ENCODE results near the gene CD27. TPM values are rescaled to one million over a fixed set of nuclear protein-coding genes. Genes with fewer than 3 reads are reported as not detected.

Gene CD27
- total RNA-seq, 1 donor from 2014 or later, result 0.16 TPM

DNA sequence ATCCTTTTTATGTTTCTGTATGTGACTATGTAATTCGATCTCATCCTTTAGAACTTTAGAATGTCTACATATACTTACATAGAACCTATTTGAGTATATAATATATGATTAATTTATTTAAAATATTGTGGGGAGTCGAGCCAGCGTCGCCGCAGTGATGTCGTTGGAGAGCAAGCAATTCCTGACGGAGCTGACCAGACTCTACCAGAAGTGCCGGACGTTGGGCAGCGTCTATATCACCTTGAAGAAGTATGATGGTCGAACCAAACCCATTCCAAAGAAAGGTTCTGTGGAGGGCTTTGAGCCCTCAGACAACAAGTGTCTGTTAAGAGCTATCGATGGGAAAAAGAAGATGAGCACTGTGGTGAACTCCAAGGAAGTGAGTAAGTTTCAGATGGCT lies 6.4 kb upstream of the CD27 start:
- Histone ChIP-seq H3K27ac (replicated peaks) (no peak overlapping the region), H3K9me3 (replicated peaks) (no peaks in the 10 kb centered on the region), H3K27me3 (ENCODE audit: low read depth) (no peaks in the 10 kb centered on the region), H3K4me1 (no peaks in the 10 kb centered on the region), H3K4me3 (no peak overlapping the region), H3K36me3 (no peaks in the 10 kb centered on the region)
- DNase-seq, result no peak
- intact Hi-C loops (cut with micrococcal nuclease), result no loop called here
- TF ChIP-seq, protein P1, sequence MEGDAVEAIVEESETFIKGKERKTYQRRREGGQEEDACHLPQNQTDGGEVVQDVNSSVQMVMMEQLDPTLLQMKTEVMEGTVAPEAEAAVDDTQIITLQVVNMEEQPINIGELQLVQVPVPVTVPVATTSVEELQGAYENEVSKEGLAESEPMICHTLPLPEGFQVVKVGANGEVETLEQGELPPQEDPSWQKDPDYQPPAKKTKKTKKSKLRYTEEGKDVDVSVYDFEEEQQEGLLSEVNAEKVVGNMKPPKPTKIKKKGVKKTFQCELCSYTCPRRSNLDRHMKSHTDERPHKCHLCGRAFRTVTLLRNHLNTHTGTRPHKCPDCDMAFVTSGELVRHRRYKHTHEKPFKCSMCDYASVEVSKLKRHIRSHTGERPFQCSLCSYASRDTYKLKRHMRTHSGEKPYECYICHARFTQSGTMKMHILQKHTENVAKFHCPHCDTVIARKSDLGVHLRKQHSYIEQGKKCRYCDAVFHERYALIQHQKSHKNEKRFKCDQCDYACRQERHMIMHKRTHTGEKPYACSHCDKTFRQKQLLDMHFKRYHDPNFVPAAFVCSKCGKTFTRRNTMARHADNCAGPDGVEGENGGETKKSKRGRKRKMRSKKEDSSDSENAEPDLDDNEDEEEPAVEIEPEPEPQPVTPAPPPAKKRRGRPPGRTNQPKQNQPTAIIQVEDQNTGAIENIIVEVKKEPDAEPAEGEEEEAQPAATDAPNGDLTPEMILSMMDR (IDR thresholded peaks at IDR 0.05; ENCODE audit: borderline replicate concordance), result no peak

DNA sequence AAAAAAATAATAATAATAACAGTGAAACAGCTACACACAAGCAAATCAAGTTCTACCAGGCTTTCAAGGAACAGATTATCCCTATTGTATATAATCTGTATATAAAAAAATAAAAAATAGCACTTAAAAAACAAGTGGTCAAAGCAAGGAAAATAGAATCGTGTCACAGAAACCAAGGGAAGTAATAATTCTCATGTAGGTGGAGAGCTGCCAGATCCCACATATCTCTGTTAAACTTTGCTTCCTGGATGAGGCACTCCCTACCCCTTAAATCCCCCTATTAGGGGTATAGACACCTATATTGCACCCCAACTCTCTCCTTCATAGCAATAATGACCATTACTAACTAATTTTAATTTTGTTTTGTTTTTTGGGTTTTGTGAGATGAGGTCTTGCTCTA lies 4.4 kb upstream of the CD27 start:
- no peaks in the 10 kb centered on the region for H3K36me3 ChIP-seq
- intact Hi-C loops (cut with micrococcal nuclease), result no loop called here
- H3K27ac ChIP-seq (replicated peaks), result no peak overlapping the region
- no peaks in the 10 kb centered on the region for H3K4me1 ChIP-seq
- no peaks in the 10 kb centered on the region for H3K9me3 ChIP-seq (replicated peaks)
- H3K27me3 ChIP-seq (ENCODE audit: low read depth), result no peaks in the 10 kb centered on the region
- H3K4me3 ChIP-seq, result no peak overlapping the region
- TF ChIP-seq, protein P1 (IDR thresholded peaks at IDR 0.05; ENCODE audit: borderline replicate concordance), result no peak
- DNase-seq, result no peak

DNA sequence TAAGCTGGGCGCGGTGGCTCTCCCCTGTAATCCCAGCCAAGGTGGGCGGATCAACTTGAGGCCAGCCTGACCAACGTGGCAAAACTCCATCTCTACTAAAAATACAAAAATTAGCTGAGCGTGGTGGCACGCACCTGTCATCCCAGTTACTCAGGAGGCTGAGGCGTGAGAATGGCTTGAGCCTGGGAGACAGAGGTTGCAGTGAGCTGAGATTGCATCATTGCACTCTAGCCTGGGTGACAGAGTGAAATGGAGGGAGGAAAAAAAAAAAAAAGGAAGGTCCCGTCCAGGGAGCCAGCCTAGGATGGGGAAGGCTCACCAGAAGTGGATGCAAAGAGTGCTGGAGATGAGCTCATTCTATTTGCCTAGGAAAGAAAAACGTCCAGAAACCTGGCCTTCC lies 1.9 kb upstream of the CD27 start:
- no peaks in the 10 kb centered on the region for H3K9me3 ChIP-seq (replicated peaks)
- H3K4me3 ChIP-seq, result no peak overlapping the region
- H3K27ac ChIP-seq (replicated peaks), result no peak overlapping the region
- DNase-seq, result no peak
- no peaks in the 10 kb centered on the region for H3K4me1 ChIP-seq
- H3K27me3 ChIP-seq (ENCODE audit: low read depth), result no peaks in the 10 kb centered on the region
- intact Hi-C loops (cut with micrococcal nuclease), result no loop called here
- no peaks in the 10 kb centered on the region for H3K36me3 ChIP-seq
- TF ChIP-seq, protein P1 (IDR thresholded peaks at IDR 0.05; ENCODE audit: borderline replicate concordance), result no peak

DNA sequence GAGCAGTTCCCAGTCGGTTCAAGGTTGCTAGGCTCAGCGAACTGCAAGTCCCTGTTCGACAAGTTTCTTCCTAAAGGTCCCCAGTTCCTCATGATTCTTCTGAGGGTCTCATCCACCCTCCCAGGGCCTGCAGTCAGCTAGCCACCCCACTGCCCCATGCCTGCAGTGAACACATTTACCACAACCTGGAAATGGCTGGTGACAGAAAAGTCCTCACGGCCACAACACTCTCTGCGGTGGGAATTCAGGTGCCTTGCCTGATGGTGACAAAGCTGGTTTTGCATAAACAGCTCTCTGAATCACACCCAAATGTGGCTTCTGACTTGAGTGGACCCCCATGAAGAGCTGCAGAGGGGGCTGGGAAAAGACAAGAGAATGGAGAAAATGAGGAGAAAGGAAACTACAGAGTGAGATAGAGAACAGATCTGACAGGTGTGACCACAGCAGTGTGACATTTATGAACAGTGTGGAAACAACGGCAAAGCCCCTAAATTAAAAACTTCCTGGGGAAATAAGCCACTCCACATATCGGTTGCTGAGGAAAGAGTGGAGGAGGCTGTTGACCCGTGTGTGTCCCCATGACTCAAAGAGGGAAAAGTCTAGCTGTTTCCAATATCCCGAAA lies 1.3 kb upstream of the CD27 start:
- TF ChIP-seq, protein P1 (IDR thresholded peaks at IDR 0.05; ENCODE audit: borderline replicate concordance), result no peak
- intact Hi-C loops (cut with micrococcal nuclease), result no loop called here
- H3K4me3 ChIP-seq, result no peak overlapping the region
- H3K27me3 ChIP-seq (ENCODE audit: low read depth), result no peaks in the 10 kb centered on the region
- H3K36me3 ChIP-seq, result peaks cover 5% of the 10 kb centered on the region
- H3K4me1 ChIP-seq, result no peaks in the 10 kb centered on the region
- H3K27ac ChIP-seq (replicated peaks), result no peak overlapping the region
- no peak for DNase-seq
- H3K9me3 ChIP-seq (replicated peaks), result no peaks in the 10 kb centered on the region

DNA sequence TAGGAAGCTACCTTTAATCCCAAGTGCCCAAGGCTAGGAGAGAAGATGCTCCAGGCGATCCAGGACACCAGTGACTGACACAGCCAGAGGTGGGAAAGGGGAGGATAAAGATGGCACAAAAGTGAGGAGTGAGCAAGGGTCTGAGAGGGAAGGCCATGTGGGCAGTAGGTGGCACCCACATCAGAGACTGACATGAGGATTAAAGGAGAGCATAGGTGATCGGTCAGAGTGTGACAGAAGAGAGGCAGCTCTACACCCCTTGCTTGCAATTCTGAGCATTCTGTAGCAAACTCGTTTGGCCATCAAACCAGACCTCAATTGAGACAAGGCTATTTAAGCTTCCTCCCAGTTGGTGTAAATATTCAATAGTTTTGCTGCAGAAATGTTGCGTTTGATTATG lies 724 bp upstream of the CD27 start:
- H3K27ac ChIP-seq (replicated peaks), result no peak overlapping the region
- intact Hi-C loops (cut with micrococcal nuclease), result no loop called here

More for the DNA sequence above, 724 bp upstream of the CD27 start:
- Histone ChIP-seq H3K36me3 (peaks cover 5% of the 10 kb centered on the region), H3K4me1 (no peaks in the 10 kb centered on the region), H3K9me3 (replicated peaks) (no peaks in the 10 kb centered on the region), H3K4me3 (no peak overlapping the region), H3K27me3 (ENCODE audit: low read depth) (no peaks in the 10 kb centered on the region)
- DNase-seq, result no peak
- TF ChIP-seq, protein P1 (IDR thresholded peaks at IDR 0.05; ENCODE audit: borderline replicate concordance), result no peak

Measured in left ventricle myocardium inferior (tissue), 1 donor.